Stimulated activated CD8-positive, alpha-beta memory T cell treated with anti-CD3 and anti-CD28 coated beads, Interleukin-15, amount 100 ng/mL, for 24 hours (primary cell): ENCODE data around the gene ARHGAP28.
"Not testable (repeated sequence)": the region's sequence is repeated elsewhere in the genome, so short reads cannot be mapped to it uniquely, and the experiment has no call there.

Experiments
- DNase-seq: peaks from one replicate; pipeline ENCODE4 v3.0.0-alpha.2; 2020; ENCODE audit warnings: low read depth

ARHGAP28 gene

GRCh38 chr18:6929370-6930102 lies 200.0 kb downstream of the ARHGAP28 start:
- no peak for DNase-seq

GRCh38 chr18:6934859-6935258 lies 205.3 kb downstream of the ARHGAP28 start:
- DNase-seq, result no peak

- DNase-seq, result no peak
Observed at GRCh38 chr18:6938003-6938402, 208.5 kb downstream of the ARHGAP28 start.

- not testable (repeated sequence) for DNase-seq
Observed at GRCh38 chr18:6938403-6938802, 208.9 kb downstream of the ARHGAP28 start.

- no peak for DNase-seq
Observed at GRCh38 chr18:6939972-6940371, 210.5 kb downstream of the ARHGAP28 start.

GRCh38 chr18:6940451-6940850 lies 210.9 kb downstream of the ARHGAP28 start:
- no peak for DNase-seq

- DNase-seq, result no peak
Observed at GRCh38 chr18:6941996-6942395, 212.5 kb downstream of the ARHGAP28 start.

GRCh38 chr18:6942742-6943141 lies 213.2 kb downstream of the ARHGAP28 start:
- DNase-seq, result no peak

- no peak for DNase-seq
Observed at GRCh38 chr18:6943143-6943542, 213.6 kb downstream of the ARHGAP28 start.

GRCh38 chr18:6947338-6948030 lies 218.0 kb downstream of the ARHGAP28 start:
- DNase-seq, result no peak

GRCh38 chr18:6948281-6949055 lies 219.0 kb downstream of the ARHGAP28 start:
- DNase-seq, result no peak

GRCh38 chr18:6949800-6950586 lies 220.5 kb downstream of the ARHGAP28 start:
- no peak for DNase-seq

- DNase-seq, result no peak
Observed at GRCh38 chr18:6950641-6951040, 221.1 kb downstream of the ARHGAP28 start.

- no peak for DNase-seq
Observed at GRCh38 chr18:6951336-6952090, 222.0 kb downstream of the ARHGAP28 start.

- no peak for DNase-seq
Observed at GRCh38 chr18:6954501-6954900, 225.0 kb downstream of the ARHGAP28 start.

GRCh38 chr18:6955304-6955703 lies 225.8 kb downstream of the ARHGAP28 start:
- DNase-seq, result no peak

GRCh38 chr18:6956495-6956894 lies 227.0 kb downstream of the ARHGAP28 start:
- no peak for DNase-seq

GRCh38 chr18:6956999-6957398 lies 227.5 kb downstream of the ARHGAP28 start:
- DNase-seq, result no peak

GRCh38 chr18:6959110-6959509 lies 229.6 kb downstream of the ARHGAP28 start:
- no peak for DNase-seq

GRCh38 chr18:6960124-6960523 lies 230.6 kb downstream of the ARHGAP28 start:
- DNase-seq, result no peak

GRCh38 chr18:6960656-6961055 lies 231.1 kb downstream of the ARHGAP28 start:
- DNase-seq, result no peak
